Measurements from ENCODE around the gene ITPKB.

DNA sequence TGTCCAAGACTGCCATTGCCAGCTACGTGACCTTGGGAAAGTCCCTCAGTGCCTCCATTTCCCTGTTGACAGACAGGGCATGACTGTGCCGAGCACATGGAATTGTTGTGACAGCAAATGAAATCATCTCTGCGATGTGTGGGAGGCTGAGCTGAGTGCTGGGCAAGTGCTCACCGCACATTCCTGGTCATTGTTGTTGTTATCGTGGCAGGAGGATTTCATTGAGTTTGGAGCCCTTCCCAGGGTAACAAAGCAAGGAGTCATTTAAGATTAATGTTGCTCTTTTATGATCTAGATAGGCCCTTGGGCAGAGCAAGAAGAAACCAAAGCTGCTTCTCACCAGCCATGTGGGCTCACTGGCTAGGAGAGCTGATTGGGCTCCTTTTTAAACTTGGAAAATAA is 39.6 kb upstream of the ITPKB start:
- TF ChIP-seq, protein P1, sequence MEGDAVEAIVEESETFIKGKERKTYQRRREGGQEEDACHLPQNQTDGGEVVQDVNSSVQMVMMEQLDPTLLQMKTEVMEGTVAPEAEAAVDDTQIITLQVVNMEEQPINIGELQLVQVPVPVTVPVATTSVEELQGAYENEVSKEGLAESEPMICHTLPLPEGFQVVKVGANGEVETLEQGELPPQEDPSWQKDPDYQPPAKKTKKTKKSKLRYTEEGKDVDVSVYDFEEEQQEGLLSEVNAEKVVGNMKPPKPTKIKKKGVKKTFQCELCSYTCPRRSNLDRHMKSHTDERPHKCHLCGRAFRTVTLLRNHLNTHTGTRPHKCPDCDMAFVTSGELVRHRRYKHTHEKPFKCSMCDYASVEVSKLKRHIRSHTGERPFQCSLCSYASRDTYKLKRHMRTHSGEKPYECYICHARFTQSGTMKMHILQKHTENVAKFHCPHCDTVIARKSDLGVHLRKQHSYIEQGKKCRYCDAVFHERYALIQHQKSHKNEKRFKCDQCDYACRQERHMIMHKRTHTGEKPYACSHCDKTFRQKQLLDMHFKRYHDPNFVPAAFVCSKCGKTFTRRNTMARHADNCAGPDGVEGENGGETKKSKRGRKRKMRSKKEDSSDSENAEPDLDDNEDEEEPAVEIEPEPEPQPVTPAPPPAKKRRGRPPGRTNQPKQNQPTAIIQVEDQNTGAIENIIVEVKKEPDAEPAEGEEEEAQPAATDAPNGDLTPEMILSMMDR (IDR thresholded peaks at IDR 0.05) = no peak
- no peak for TF ChIP-seq POLR2A (IDR thresholded peaks at IDR 0.05)
